HUES6 (cell line): ENCODE data around the gene MAD2L2.

Experiments used
- H3K27ac ChIP-seq: 2 replicates; pipeline ENCODE4 v1.7.0; 2013; ENCODE audit warnings: low read depth, mild to moderate bottlenecking, low read length, inconsistent platforms
- H3K27me3 ChIP-seq: 2 replicates; pipeline ENCODE4 v1.6.1; 2013; ENCODE audit warnings: low read length; ENCODE audit not compliant: control insufficient read depth, insufficient read depth
- H3K36me3 ChIP-seq: 2 replicates; pipeline ENCODE4 v1.6.1; 2013; ENCODE audit warnings: low read length; ENCODE audit not compliant: control insufficient read depth, insufficient read depth
- H3K4me1 ChIP-seq: 2 replicates; pipeline ENCODE4 v1.6.1; 2013; ENCODE audit warnings: low read length; ENCODE audit not compliant: control insufficient read depth, insufficient read depth
- H3K4me3 ChIP-seq: 2 replicates; pipeline ENCODE4 v1.5.1; 2013; ENCODE audit warnings: low read depth, low read length
- H3K9ac ChIP-seq: one replicate; pipeline ENCODE4 v1.6.1; 2013; ENCODE audit warnings: mild to moderate bottlenecking, low read length
- H3K9me3 ChIP-seq: 2 replicates; pipeline ENCODE4 v1.6.1; 2013; ENCODE audit warnings: low read depth, low read length; ENCODE audit not compliant: control insufficient read depth, insufficient read depth

The MAD2L2 gene

GRCh38 chr1:11691928-11692711 lies 11.2 kb upstream of the MAD2L2 start:
- Histone ChIP-seq H3K36me3 (no peaks in the 10 kb centered on the region), H3K9me3 (no peaks in the 10 kb centered on the region), H3K27ac (peak overlapping the region; percentile 55; the same call in 1 of the 2 replicates), H3K27me3 (peaks cover 21% of the 10 kb centered on the region; the same call in 1 of the 2 replicates), H3K4me3 (peak overlapping the region; percentile 86), H3K4me1 (peaks cover 46% of the 10 kb centered on the region), H3K9ac (peak overlapping the region; percentile 91)

GRCh38 chr1:11691302-11691914 lies 10.5 kb upstream of the MAD2L2 start, which contains the start of gene DRAXIN:
Gene DRAXIN, plus strand, starts transcription at chr1:11691710. Its CDS starts 14,549 bp downstream, at chr1:11706259.
- Histone ChIP-seq H3K9me3 (no peaks in the 10 kb centered on the region), H3K27me3 (peaks cover 21% of the 10 kb centered on the region; the same call in 1 of the 2 replicates), H3K9ac (peak within 1 kb of the TSS; percentile 97), H3K36me3 (no peaks in the 10 kb centered on the region), H3K4me3 (peak within 1 kb of the TSS; percentile 86), H3K4me1 (peaks cover 47% of the 10 kb centered on the region), H3K27ac (peak within 1 kb of the TSS; percentile 83)

GRCh38 chr1:11690397-11691301 lies 9.7 kb upstream of the MAD2L2 start:
- H3K4me3 ChIP-seq, result peak overlapping the region; percentile 86
- peak overlapping the region; percentile 83 for H3K27ac ChIP-seq
- peak overlapping the region; percentile 97 for H3K9ac ChIP-seq
- peaks cover 4% of the 10 kb centered on the region; the same call in 1 of the 2 replicates for H3K36me3 ChIP-seq
- H3K9me3 ChIP-seq, result no peaks in the 10 kb centered on the region
- H3K27me3 ChIP-seq, result peaks cover 21% of the 10 kb centered on the region; the same call in 1 of the 2 replicates
- H3K4me1 ChIP-seq, result peaks cover 53% of the 10 kb centered on the region

DNA sequence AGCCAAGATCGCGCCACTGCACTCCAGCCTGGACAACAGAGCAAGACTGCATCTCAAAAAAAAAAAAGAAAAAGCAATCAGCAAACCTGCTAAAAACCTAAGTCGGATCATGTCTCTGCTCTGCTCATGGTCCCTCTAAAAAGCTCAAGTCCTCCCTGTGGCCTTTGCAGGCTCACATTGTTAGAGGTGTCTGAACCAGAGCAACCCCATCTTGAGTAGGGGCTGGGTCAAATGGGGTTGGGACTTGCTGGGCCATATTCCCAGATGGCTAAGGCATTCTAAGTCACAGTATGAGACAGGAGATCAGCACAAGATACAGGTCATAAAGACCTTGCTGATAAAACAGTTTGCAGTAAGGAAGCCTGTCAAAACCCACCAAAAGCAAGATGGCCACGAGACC lies 7.6 kb upstream of the MAD2L2 start:
- H3K9ac ChIP-seq, result peak overlapping the region; percentile 97
- peaks cover 58% of the 10 kb centered on the region for H3K4me1 ChIP-seq
- H3K36me3 ChIP-seq, result peaks cover 4% of the 10 kb centered on the region; the same call in 1 of the 2 replicates
- no peak overlapping the region for H3K27ac ChIP-seq
- no peak overlapping the region for H3K4me3 ChIP-seq
- peaks cover 17% of the 10 kb centered on the region; the same call in 1 of the 2 replicates for H3K27me3 ChIP-seq
- H3K9me3 ChIP-seq, result no peaks in the 10 kb centered on the region

DNA sequence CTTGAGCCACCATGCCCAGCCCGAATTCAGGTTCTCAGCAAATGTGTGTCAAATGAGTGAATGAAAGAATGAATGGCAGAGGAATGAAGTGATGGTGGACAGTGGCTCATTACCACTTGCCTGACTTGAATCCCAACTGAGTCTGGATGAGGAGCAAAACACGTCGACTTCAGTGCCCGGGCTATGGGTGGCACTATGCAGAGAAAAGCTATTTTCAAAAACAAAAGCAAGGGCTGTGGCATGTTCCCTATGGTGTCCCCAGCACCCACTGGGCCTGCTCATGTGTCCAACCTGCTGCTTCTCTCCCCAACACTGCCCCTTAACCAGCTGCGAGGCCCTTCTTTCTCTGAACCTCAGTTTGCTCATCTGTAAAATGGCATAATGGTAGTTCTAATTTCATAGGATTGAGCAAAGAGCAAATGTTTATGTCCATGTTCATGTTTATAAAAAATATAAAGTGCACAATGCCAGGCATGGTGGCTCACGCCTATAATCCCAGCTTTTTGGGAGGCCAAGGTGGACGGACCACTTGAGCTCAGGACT lies 4.3 kb upstream of the MAD2L2 start:
- H3K27me3 ChIP-seq, result no peaks in the 10 kb centered on the region; the same call in 1 of the 2 replicates
- no peak overlapping the region for H3K9ac ChIP-seq
- H3K9me3 ChIP-seq, result no peaks in the 10 kb centered on the region
- H3K4me3 ChIP-seq, result no peak overlapping the region
- no peak overlapping the region for H3K27ac ChIP-seq
- peaks cover 4% of the 10 kb centered on the region; the same call in 1 of the 2 replicates for H3K36me3 ChIP-seq
- peaks cover 63% of the 10 kb centered on the region for H3K4me1 ChIP-seq

- peaks cover 60% of the 10 kb centered on the region for H3K4me1 ChIP-seq
- no peaks in the 10 kb centered on the region for H3K27me3 ChIP-seq
- H3K27ac ChIP-seq, result peak overlapping the region; percentile 64
- H3K4me3 ChIP-seq, result no peak overlapping the region
- peaks cover 11% of the 10 kb centered on the region for H3K36me3 ChIP-seq
- H3K9me3 ChIP-seq, result no peaks in the 10 kb centered on the region
- H3K9ac ChIP-seq, result peak overlapping the region; percentile 44
These were observed 3.1 kb upstream of the MAD2L2 start for GRCh38 chr1:11684070-11684469.

DNA sequence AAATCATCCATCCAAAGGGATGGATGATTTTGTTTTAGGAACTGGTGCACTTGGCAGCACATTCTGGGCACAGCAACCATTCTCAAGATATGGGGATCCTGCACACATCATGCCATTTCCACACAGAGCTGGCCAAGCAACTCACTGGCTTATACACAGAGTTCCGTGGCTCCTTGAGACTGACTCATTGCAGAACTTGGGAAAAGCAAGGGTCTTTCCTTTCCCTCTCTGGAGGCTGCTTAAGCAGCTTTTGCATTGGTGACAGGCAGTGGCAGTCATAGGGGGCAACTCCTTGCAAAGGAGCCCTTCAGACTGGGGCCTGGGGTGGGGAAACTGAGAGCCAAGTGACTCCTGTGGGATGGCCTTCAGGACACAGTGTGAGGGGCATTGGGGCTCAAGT lies 1.9 kb upstream of the MAD2L2 start:
- H3K9ac ChIP-seq, result peak overlapping the region; percentile 73

GRCh38 chr1:11682287-11682771 lies 1.4 kb upstream of the MAD2L2 start:
- Histone ChIP-seq H3K9ac (peak overlapping the region; percentile 95), H3K36me3 (peaks cover 24% of the 10 kb centered on the region), H3K27me3 (no peaks in the 10 kb centered on the region), H3K27ac (peak overlapping the region; percentile 90), H3K4me1 (peaks cover 47% of the 10 kb centered on the region), H3K9me3 (no peaks in the 10 kb centered on the region), H3K4me3 (peak overlapping the region; percentile 82)

More for the DNA sequence above, 1.9 kb upstream of the MAD2L2 start:
- Histone ChIP-seq H3K4me1 (peaks cover 49% of the 10 kb centered on the region), H3K27ac (peak overlapping the region; percentile 90), H3K36me3 (peaks cover 19% of the 10 kb centered on the region), H3K4me3 (peak overlapping the region; percentile 32), H3K27me3 (no peaks in the 10 kb centered on the region), H3K9me3 (no peaks in the 10 kb centered on the region)

- Histone ChIP-seq H3K27me3 (no peaks in the 10 kb centered on the region), H3K9me3 (no peaks in the 10 kb centered on the region), H3K4me1 (peaks cover 39% of the 10 kb centered on the region), H3K4me3 (peak overlapping the region; percentile 82), H3K27ac (peak overlapping the region; percentile 90), H3K36me3 (peaks cover 39% of the 10 kb centered on the region), H3K9ac (peak overlapping the region; percentile 91)
These were observed 478 bp downstream of the MAD2L2 start for GRCh38 chr1:11680270-11681070.
